ENCODE results near the gene ABLIM1. TPM values are rescaled to one million over a fixed set of nuclear protein-coding genes. Genes with fewer than 3 reads are reported as not detected.

Gene ABLIM1
- total and polyA plus RNA-seq, 2 of the 4 experiments (the other 2 are of a cell fraction): 7.7 to 9.9 TPM

DNA sequence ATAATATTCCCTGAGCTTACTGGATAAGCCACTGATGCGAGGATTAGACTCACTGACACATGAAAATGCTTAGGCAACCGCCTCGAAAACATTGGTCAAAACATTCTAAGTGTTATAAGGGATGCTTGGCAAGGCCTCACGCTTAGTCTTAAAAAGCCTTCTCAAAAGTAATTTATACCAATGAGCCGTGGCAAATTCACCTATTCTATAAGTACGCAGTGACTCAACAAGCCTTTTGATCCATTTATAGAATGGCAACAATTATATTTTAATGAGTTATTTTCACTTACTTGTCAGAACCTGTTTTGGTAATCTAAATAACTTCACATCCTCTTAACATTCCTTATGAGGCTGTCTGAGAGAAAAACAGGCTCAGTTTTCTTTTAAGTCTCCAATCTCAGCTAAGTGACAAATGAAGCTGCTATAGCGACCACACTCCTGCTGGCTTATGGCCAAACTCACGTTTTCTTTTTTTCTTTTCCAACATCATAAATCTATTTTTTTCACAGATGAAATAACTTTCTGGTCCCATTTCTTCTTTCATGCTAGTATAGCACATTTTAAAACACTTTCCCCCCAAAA lies 132.6 kb downstream of the ABLIM1 start:
- Histone ChIP-seq H3K4me1 (ENCODE audit: control insufficient read depth, insufficient read depth, low read length) (peaks cover 3% of the 10 kb centered on the region; the same call in 1 of the 2 replicates), H3K23ac (ENCODE audit: low read depth, low read length) (no peak overlapping the region), H3K9me1 (ENCODE audit: insufficient read depth, low read length) (no peaks in the 10 kb centered on the region), H4K91ac (ENCODE audit: insufficient read depth, low read depth, low read length) (no peak overlapping the region), H4K5ac (ENCODE audit: low read depth, low read length) (no peak overlapping the region), H3K9me3 (ENCODE audit: control insufficient read depth, insufficient read depth, low read length) (no peaks in the 10 kb centered on the region), H2AK9ac (replicated peaks; ENCODE audit: low read depth, low read length, poor library complexity) (no peak overlapping the region), H2AFZ (replicated peaks; ENCODE audit: low read length, poor library complexity) (no peak overlapping the region), H3K18ac (ENCODE audit: low read depth, low read length) (no peak overlapping the region), H2BK15ac (ENCODE audit: low read depth, low read length) (no peak overlapping the region), H2BK20ac (ENCODE audit: low read depth, low read length) (no peak overlapping the region), H3K4ac (ENCODE audit: low read depth, low read length) (no peak overlapping the region), H2BK120ac (ENCODE audit: low read depth, low read length) (no peak overlapping the region), H4K8ac (ENCODE audit: low read depth in 2 of 2, low read length in 2 of 2) (no peak overlapping the region), H3K27ac (ENCODE audit: insufficient read depth, low read length) (no peak overlapping the region), H3K79me1 (ENCODE audit: low read depth in 1 of 2, low read length in 2 of 2) (no peaks in the 10 kb centered on the region), H3K27me3 (ENCODE audit: control insufficient read depth, insufficient read depth, low read length) (peaks cover 24% of the 10 kb centered on the region), H4K20me1 (ENCODE audit: insufficient read depth, low read length) (no peaks in the 10 kb centered on the region), H3K4me3 (ENCODE audit: insufficient read depth, low read depth, low read length) (no peak overlapping the region), H3K4me2 (ENCODE audit: low read depth, low read length) (no peak overlapping the region), H3K56ac (ENCODE audit: extremely low read depth, insufficient read depth, low read length) (no peak overlapping the region), H3K36me3 (ENCODE audit: control insufficient read depth, insufficient read depth, low read length) (no peaks in the 10 kb centered on the region), H2BK5ac (ENCODE audit: low read depth, low read length, poor library complexity, severe bottlenecking) (no peak overlapping the region), H2AK5ac (ENCODE audit: low read depth, low read length) (no peak overlapping the region), H3K9ac (ENCODE audit: low read depth, low read length) (no peak overlapping the region), H3K14ac (replicated peaks; ENCODE audit: low read depth, low read length) (no peak overlapping the region)
- no peak for TF ChIP-seq RCOR1 (IDR thresholded peaks at IDR 0.05; ENCODE audit: insufficient replicate concordance, low read length)
- no peak for TF ChIP-seq MXI1 (IDR thresholded peaks at IDR 0.05; ENCODE audit: borderline replicate concordance, low read depth, low read length)
- TF ChIP-seq, protein P1, sequence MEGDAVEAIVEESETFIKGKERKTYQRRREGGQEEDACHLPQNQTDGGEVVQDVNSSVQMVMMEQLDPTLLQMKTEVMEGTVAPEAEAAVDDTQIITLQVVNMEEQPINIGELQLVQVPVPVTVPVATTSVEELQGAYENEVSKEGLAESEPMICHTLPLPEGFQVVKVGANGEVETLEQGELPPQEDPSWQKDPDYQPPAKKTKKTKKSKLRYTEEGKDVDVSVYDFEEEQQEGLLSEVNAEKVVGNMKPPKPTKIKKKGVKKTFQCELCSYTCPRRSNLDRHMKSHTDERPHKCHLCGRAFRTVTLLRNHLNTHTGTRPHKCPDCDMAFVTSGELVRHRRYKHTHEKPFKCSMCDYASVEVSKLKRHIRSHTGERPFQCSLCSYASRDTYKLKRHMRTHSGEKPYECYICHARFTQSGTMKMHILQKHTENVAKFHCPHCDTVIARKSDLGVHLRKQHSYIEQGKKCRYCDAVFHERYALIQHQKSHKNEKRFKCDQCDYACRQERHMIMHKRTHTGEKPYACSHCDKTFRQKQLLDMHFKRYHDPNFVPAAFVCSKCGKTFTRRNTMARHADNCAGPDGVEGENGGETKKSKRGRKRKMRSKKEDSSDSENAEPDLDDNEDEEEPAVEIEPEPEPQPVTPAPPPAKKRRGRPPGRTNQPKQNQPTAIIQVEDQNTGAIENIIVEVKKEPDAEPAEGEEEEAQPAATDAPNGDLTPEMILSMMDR (conservative IDR thresholded peaks at IDR 0.05; ENCODE audit: low read depth, low read length): no peak
- no peak for TF ChIP-seq NFE2L2 (IDR thresholded peaks at IDR 0.05; ENCODE audit: low read depth, low read length)
- no peak for TF ChIP-seq POLR2A (IDR thresholded peaks at IDR 0.05; ENCODE audit: low read depth, low read length)
- TF ChIP-seq RAD21 (IDR thresholded peaks at IDR 0.05; ENCODE audit: low read length): no peak
- TF ChIP-seq FOS (IDR thresholded peaks at IDR 0.05; ENCODE audit: low read depth, low read length): no peak
- TF ChIP-seq, protein P2, sequence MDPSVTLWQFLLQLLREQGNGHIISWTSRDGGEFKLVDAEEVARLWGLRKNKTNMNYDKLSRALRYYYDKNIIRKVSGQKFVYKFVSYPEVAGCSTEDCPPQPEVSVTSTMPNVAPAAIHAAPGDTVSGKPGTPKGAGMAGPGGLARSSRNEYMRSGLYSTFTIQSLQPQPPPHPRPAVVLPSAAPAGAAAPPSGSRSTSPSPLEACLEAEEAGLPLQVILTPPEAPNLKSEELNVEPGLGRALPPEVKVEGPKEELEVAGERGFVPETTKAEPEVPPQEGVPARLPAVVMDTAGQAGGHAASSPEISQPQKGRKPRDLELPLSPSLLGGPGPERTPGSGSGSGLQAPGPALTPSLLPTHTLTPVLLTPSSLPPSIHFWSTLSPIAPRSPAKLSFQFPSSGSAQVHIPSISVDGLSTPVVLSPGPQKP (IDR thresholded peaks at IDR 0.05; ENCODE audit: borderline replicate concordance, low read depth, low read length): no peak
- TF ChIP-seq RFX5 (IDR thresholded peaks at IDR 0.05; ENCODE audit: low read depth, low read length): no peak
- ChIA-PET CTCF (no interaction called here), POLR2A (ENCODE audit: unreplicated experiment) (no interaction called here)
- DNase-seq (no peak), ATAC-seq (ENCODE audit: low read depth) (no peak)
- WGBS, 2 experiments (ENCODE audit: extremely low coverage in 2 of 2, insufficient read length in 1 of 2): no CpG with 5 or more reads among the region's 8 CpGs
- no TSS peak for BruUV-seq (replicated peaks)
- in situ Hi-C loops (cut with MboI; ENCODE audit: low sequenced_read_pairs): no loop called here
- dilution Hi-C loops (cut with HindIII; ENCODE audit: low sequenced_read_pairs, unreplicated experiment): no loop called here
- intact Hi-C loops (cut with micrococcal nuclease): no loop called here

Data from IMR-90 (cell line).